PC-3 (cell line): Measurements from ENCODE around the gene SPHK1. TPM values are rescaled to one million over a fixed set of nuclear protein-coding genes. Genes with fewer than 3 reads are reported as not detected.

Experiments used
- ATAC-seq: fragments of 200-7000 bp; cut with Tn5 transposase; 2 replicates; pipeline ENCODE4 v1.9.1; 2020; ENCODE audit warnings: mild to moderate bottlenecking, moderate library complexity
- BruUV-seq: library from RNA; stranded (reverse); fragments of 400-500 nt; replicated peaks from 2 replicates; lab custom pipeline; 2021; lab: Mats Ljungman, UMichigan
- CTCF ChIA-PET: fragments of 300-600 bp; sonication (Branson Sonifier 250); formaldehyde crosslinking; loops from one replicate; lab custom pipeline; 2022; ENCODE audit warnings: antibody characterized with exemption; lab: Charles Lee
- POLR2A ChIA-PET: fragments of 300-600 bp; sonication (Branson Sonifier 250); formaldehyde crosslinking; loops from one replicate; lab custom pipeline; 2022; ENCODE audit warnings: antibody characterized with exemption; ENCODE audit not compliant: unreplicated experiment; lab: Charles Lee
- DNase-seq: peaks from one replicate; pipeline ENCODE4 v3.0.0-alpha.2; 2015
- H2AFZ ChIP-seq: fragments of 300-600 bp; sonication (generic); 2 replicates; pipeline ENCODE4 v1.6.0; 2016; ENCODE audit warnings: antibody characterized with exemption, low read length
- H3F3A ChIP-seq: fragments of 300-600 bp; sonication (generic); one replicate; pipeline ENCODE4 v1.6.0; 2017; ENCODE audit warnings: antibody characterized with exemption, low read length, control low read depth, mild to moderate bottlenecking; ENCODE audit not compliant: unreplicated experiment
- H3K27ac ChIP-seq: fragments of 300-600 bp; sonication (generic); 2 replicates; pipeline ENCODE4 v1.5.1; 2016; ENCODE audit warnings: mild to moderate bottlenecking, low read length
- H3K27me3 ChIP-seq: fragments of 300-600 bp; sonication (generic); 2 replicates; pipeline ENCODE4 v1.6.1; 2016; ENCODE audit warnings: low read length, mixed read lengths
- H3K36me3 ChIP-seq: fragments of 300-600 bp; sonication (generic); 2 replicates; pipeline ENCODE4 v1.6.1; 2016; ENCODE audit warnings: low read depth, mixed run types, low read length, mixed read lengths
- H3K4me1 ChIP-seq: fragments of 300-600 bp; sonication (generic); 2 replicates; pipeline ENCODE4 v1.5.1; 2016; ENCODE audit warnings: low read length; ENCODE audit not compliant: insufficient read depth
- H3K4me2 ChIP-seq: fragments of 300-600 bp; sonication (generic); 2 replicates; pipeline ENCODE4 v1.6.0; 2016; ENCODE audit warnings: low read length
- H3K4me3 ChIP-seq: fragments of 300-600 bp; sonication (generic); 2 replicates; pipeline ENCODE4 v1.5.1; 2016; ENCODE audit warnings: mild to moderate bottlenecking, low read length, mixed read lengths
- H3K79me2 ChIP-seq: fragments of 300-600 bp; sonication (generic); 2 replicates; pipeline ENCODE4 v1.6.1; 2017; ENCODE audit warnings: low read length, mixed read lengths
- H3K9ac ChIP-seq: fragments of 300-600 bp; sonication (generic); 2 replicates; pipeline ENCODE4 v1.6.0; 2016; ENCODE audit warnings: mild to moderate bottlenecking, low read length
- H3K9me2 ChIP-seq: fragments of 300-600 bp; sonication (generic); replicated peaks from 2 replicates; pipeline ENCODE4 v1.6.1; 2016; ENCODE audit warnings: mixed run types, low read length, mixed read lengths
- H3K9me3 ChIP-seq: fragments of 300-600 bp; sonication (generic); 2 replicates; pipeline ENCODE4 v1.6.1; 2016; ENCODE audit warnings: low read length, mixed read lengths
- H4K20me1 ChIP-seq: fragments of 300-600 bp; sonication (generic); 2 replicates; pipeline ENCODE4 v1.6.1; 2016; ENCODE audit warnings: low read length, mixed read lengths
- EZH2 ChIP-seq: fragments of 300-600 bp; sonication (generic); IDR thresholded peaks from one replicate; pipeline ENCODE4 v1.6.1; 2017; ENCODE audit warnings: antibody characterized with exemption, mild to moderate bottlenecking, low read length; ENCODE audit not compliant: unreplicated experiment
- EZH2phosphoT487 ChIP-seq: fragments of 300-600 bp; sonication (generic); IDR thresholded peaks from 2 replicates; pipeline ENCODE4 v1.6.1; 2018; ENCODE audit warnings: mild to moderate bottlenecking, antibody characterized with exemption, low read length, borderline replicate concordance
- intact Hi-C: fragments of 100-400 bp; cut with micrococcal nuclease; formaldehyde crosslinking; loops from 2 replicates; pipeline ENCODE4 v1.9.0; 2023
- total RNA-seq: library from RNA; depleted of rRNA; stranded (reverse); fragments of >200 nt; gene quantifications from 2 replicates; pipeline ENCODE4 v1.2.3, GENCODE V29; 2014
- TF ChIP-seq, protein P1 (sequence below): fragments of 300-600 bp; sonication (generic); conservative IDR thresholded peaks from 2 replicates; pipeline ENCODE4 v1.5.1; 2017; ENCODE audit warnings: antibody characterized with exemption, low read depth, mild to moderate bottlenecking, low read length

SPHK1 gene
- total RNA-seq, 1 experiment from 2014 or later, result 54.2 TPM

DNA sequence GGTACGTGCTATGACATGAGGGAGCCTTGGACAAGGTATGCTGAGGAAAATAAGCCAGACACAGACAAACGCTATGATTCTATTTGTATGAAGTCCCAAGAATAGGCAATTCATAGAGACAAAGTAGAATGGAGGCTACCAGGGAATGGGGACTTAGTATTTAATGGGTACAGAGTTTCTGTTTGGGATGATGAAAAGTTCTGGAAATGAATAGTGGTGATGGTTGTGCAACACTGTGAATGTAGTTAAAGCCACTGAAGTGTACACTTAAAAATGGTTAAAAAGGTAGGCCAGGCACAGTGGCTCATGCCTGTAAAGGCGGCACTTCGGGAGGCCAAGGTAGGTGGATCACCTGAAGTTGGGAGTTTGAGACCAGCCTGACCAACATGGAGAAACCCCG is 33.9 kb upstream of the SPHK1 start:
- H3K27ac ChIP-seq, result no peak overlapping the region
- H2AFZ ChIP-seq, result no peak overlapping the region
- peaks cover 18% of the 10 kb centered on the region for H3K4me1 ChIP-seq
- no TSS peak for BruUV-seq
- ChIA-PET CTCF (no interaction called here), POLR2A (no interaction called here)
- H4K20me1 ChIP-seq, result no peaks in the 10 kb centered on the region
- DNase-seq (no peak), ATAC-seq (no peak)
- peaks cover 46% of the 10 kb centered on the region for H3K79me2 ChIP-seq
- no peaks in the 10 kb centered on the region for H3K27me3 ChIP-seq
- H3K9me2 ChIP-seq, result no peaks in the 10 kb centered on the region
- intact Hi-C loops, result loop anchor here (5.0 kb wide), 1 partner anchor 37 kb away; no protein-coding TSS in a partner anchor
- no peaks in the 10 kb centered on the region for H3K9me3 ChIP-seq
- TF ChIP-seq EZH2phosphoT487 (no peak), EZH2 (no peak)
- TF ChIP-seq, protein P1, sequence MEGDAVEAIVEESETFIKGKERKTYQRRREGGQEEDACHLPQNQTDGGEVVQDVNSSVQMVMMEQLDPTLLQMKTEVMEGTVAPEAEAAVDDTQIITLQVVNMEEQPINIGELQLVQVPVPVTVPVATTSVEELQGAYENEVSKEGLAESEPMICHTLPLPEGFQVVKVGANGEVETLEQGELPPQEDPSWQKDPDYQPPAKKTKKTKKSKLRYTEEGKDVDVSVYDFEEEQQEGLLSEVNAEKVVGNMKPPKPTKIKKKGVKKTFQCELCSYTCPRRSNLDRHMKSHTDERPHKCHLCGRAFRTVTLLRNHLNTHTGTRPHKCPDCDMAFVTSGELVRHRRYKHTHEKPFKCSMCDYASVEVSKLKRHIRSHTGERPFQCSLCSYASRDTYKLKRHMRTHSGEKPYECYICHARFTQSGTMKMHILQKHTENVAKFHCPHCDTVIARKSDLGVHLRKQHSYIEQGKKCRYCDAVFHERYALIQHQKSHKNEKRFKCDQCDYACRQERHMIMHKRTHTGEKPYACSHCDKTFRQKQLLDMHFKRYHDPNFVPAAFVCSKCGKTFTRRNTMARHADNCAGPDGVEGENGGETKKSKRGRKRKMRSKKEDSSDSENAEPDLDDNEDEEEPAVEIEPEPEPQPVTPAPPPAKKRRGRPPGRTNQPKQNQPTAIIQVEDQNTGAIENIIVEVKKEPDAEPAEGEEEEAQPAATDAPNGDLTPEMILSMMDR, result no peak
- H3K4me3 ChIP-seq, result no peak overlapping the region
- no peak overlapping the region for H3K9ac ChIP-seq
- H3F3A ChIP-seq, result no peaks in the 10 kb centered on the region
- no peak overlapping the region for H3K4me2 ChIP-seq
- H3K36me3 ChIP-seq, result peaks cover 14% of the 10 kb centered on the region; the same call in 1 of the 2 replicates

DNA sequence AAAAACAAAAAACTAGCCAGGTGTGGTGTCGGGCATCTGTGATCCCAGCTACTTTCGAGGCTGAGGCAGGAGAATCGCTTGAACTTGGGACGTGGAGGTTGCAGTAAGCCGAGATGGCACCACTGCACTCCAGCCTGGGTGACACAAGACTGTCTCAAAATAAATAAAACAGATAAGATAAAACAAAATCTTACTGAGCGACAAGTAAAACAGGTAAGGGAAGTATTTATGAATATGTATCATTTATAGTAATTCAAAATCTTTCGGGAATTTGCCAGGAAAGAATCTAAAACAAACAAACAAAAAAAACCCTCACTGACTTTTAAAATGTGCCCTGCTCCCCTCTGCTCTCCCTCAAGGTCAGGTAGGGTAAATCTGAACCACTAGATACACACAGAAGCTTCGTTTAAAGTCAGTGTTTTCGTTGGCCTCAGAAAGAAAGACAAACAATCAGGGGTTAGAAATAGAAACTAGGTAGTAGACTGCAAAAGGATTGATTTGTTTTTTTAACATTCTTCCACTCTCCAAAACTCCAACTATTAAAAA is 32.8 kb upstream of the SPHK1 start:
- peak overlapping the region; percentile 92 for H3K4me3 ChIP-seq
- no peak overlapping the region for H3K27ac ChIP-seq
- no peak overlapping the region for H3K9ac ChIP-seq
- ATAC-seq (no peak), DNase-seq (no peak)
- H4K20me1 ChIP-seq, result no peaks in the 10 kb centered on the region
- H2AFZ ChIP-seq, result no peak overlapping the region
- peaks cover 46% of the 10 kb centered on the region for H3K79me2 ChIP-seq
- BruUV-seq, result no TSS peak
- H3K9me2 ChIP-seq, result no peaks in the 10 kb centered on the region
- H3K4me2 ChIP-seq, result peak overlapping the region; percentile 90
- peaks cover 10% of the 10 kb centered on the region; the same call in 1 of the 2 replicates for H3K36me3 ChIP-seq
- peaks cover 18% of the 10 kb centered on the region for H3K4me1 ChIP-seq
- intact Hi-C loops, result loop anchor here (5.0 kb wide), 1 partner anchor 36 kb away; no protein-coding TSS in a partner anchor
- CTCF ChIA-PET, result interaction anchor here (0.5 to 0.7 kb wide), 4 partner anchors 34 to 228 kb away, joined by 3 to 5 read pairs (median 4); no protein-coding TSS in a partner anchor
- POLR2A ChIA-PET, result interaction anchor here (0.5 to 0.7 kb wide), 3 partner anchors 15 to 99 kb away, joined by 3 to 15 read pairs (median 12); no protein-coding TSS in a partner anchor
- TF ChIP-seq, protein P1, result no peak
- TF ChIP-seq EZH2phosphoT487 (no peak), EZH2 (no peak)
- H3K9me3 ChIP-seq, result no peaks in the 10 kb centered on the region
- no peaks in the 10 kb centered on the region for H3F3A ChIP-seq
- H3K27me3 ChIP-seq, result no peaks in the 10 kb centered on the region
